ENCODE results near the gene PLEKHM3.

Gene PLEKHM3

GRCh38 chr2:207833251-207833751, 192.0 kb downstream of the PLEKHM3 start:
- no peak overlapping the region for H3K4me3 Mint-ChIP-seq
- no peaks in the 10 kb centered on the region for H3K27me3 Mint-ChIP-seq
- peaks cover 4% of the 10 kb centered on the region for H3K36me3 Mint-ChIP-seq
- DNase-seq (ENCODE audit: low spot score in 2 of 2) (no peak), ATAC-seq (ENCODE audit: low read depth) (no peak)
- no peak overlapping the region for H3K27ac Mint-ChIP-seq
- H3K9me3 Mint-ChIP-seq = no peaks in the 10 kb centered on the region
- no peaks in the 10 kb centered on the region for H3K4me1 Mint-ChIP-seq

GRCh38 chr2:207831584-207832248, 193.6 kb downstream of the PLEKHM3 start:
- DNase-seq (ENCODE audit: low spot score in 2 of 2) (no peak), ATAC-seq (ENCODE audit: low read depth) (no peak)
- H3K36me3 Mint-ChIP-seq = peaks cover 12% of the 10 kb centered on the region
- no peak overlapping the region for H3K27ac Mint-ChIP-seq
- H3K9me3 Mint-ChIP-seq = no peaks in the 10 kb centered on the region
- H3K4me1 Mint-ChIP-seq = no peaks in the 10 kb centered on the region
- no peak overlapping the region for H3K4me3 Mint-ChIP-seq
- no peaks in the 10 kb centered on the region for H3K27me3 Mint-ChIP-seq

DNA sequence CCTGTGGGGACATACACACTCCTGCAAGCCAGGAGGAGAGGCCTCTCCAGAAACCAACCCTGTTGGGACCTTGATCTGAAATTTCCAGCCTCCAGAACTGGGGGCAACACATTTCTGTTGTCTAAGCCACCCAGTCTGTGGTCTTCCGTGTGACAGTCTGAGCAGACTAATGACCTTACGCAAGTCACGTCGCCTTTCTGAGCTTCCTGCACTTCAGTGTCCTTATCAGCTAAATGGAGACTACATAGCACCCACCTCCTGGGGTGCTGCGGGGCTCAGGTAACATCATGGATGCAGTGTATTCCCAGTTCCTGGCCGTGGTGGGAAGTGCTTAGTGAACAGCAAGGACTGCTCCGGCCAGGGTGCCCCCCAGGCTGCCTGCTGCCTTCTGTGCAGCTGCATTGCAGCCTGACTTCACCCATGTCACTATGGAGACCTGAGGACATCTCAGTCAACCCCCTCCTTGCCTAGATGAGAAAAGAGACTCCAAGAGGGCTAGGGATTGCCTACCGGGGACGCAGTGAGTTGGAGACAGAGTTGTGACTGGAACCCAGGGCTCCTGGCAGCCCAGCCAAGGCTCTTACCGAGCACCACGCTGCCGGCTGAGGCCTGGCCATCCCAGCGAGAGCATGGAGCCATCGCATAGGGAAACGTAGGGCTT, 194.4 kb downstream of the PLEKHM3 start:
- DNase-seq (ENCODE audit: low spot score in 2 of 2) (no peak), ATAC-seq (ENCODE audit: low read depth) (no peak)
- no peak overlapping the region for H3K27ac Mint-ChIP-seq

DNA sequence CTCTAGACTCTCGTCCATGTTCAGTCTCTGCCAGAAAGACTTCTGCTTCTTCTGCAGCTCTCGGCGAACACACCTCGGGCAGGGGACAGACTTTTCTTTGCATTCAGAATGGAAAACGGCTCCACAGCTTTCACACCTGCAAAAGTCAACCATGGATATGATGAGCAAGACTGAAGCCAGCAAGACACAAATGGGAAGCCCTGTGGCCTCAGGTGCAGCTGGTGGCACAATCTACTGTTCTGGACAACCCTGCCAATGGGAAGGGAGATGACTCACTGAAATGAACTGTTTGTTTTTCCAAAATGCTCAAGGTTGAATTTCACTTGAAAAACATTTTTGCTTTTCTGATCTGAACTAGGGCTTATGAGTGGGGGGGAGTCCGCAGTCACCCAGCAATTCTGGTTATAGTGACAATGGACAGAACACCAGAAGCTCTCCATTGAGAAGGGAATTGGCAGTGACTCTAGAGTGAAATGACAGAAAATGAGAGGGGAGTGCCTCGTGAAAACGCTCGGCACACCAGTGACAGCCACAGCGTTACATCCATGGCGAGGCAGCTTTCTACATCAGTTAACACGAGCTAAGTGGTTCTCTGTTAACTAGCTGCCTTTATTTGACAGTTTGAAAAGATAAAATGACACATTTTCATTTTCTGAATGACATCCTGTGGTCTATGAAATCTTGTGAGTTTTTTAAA, 196.8 kb downstream of the PLEKHM3 start:
- Mint-ChIP-seq H3K27me3 (no peaks in the 10 kb centered on the region), H3K4me1 (no peaks in the 10 kb centered on the region), H3K4me3 (no peak overlapping the region), H3K36me3 (peaks cover 31% of the 10 kb centered on the region), H3K9me3 (no peaks in the 10 kb centered on the region), H3K27ac (no peak overlapping the region)
- ATAC-seq (ENCODE audit: low read depth) = no peak
- DNase-seq (ENCODE audit: low spot score in 2 of 2) = no peak

More for the DNA sequence above, 194.4 kb downstream of the PLEKHM3 start:
- Mint-ChIP-seq H3K4me3 (no peak overlapping the region), H3K4me1 (no peaks in the 10 kb centered on the region), H3K36me3 (peaks cover 16% of the 10 kb centered on the region), H3K27me3 (no peaks in the 10 kb centered on the region), H3K9me3 (no peaks in the 10 kb centered on the region)

GRCh38 chr2:207825978-207826377, 199.3 kb downstream of the PLEKHM3 start:
- Mint-ChIP-seq H3K4me3 (no peak overlapping the region), H3K27ac (no peak overlapping the region), H3K4me1 (no peaks in the 10 kb centered on the region), H3K27me3 (no peaks in the 10 kb centered on the region), H3K9me3 (no peaks in the 10 kb centered on the region), H3K36me3 (peaks cover 36% of the 10 kb centered on the region)
- ATAC-seq (ENCODE audit: low read depth) (no peak), DNase-seq (ENCODE audit: low spot score in 2 of 2) (no peak)

DNA sequence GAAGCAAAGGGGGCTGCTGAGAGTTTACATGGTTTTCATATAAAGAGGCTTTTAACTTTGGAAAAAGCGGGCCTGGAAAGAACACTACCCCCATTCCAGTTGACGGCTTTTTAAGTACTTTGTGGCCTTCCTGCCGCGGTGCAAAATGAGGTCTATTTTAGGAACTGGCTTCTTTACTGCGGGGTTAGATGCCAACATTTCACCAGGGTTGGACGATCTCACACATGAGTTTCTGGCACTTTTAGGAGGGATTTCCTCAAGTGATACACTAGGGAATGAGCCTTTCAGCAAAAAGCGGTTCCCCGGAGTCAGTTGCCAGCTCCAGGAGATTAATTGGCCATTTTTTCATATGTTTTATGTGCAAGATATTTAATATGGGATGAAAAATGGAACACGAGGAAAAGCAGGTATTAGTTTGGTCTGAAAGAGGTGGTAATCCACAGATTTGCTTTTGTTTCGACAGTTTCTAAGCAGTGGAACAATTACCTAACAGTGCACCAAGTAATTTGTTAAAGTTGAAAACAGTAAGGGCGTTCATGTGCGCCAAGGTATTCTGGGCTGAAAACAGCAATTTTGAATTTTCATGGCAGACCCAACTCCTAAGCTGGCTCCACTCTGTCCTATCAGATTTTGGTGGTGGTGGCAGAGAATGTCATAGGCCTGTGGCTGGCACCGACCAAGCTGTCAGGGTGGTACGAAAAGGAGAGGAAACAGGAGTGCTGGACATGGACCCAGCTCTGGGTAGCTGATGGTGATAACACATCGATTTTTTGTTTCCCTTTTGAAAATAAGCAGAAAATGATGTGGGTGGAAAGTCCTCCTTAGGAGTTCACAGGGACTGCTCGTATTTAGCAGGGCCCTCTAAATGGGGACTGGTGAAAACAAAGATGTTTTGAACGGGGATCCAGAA, 200.0 kb downstream of the PLEKHM3 start:
- no peaks in the 10 kb centered on the region for H3K4me1 Mint-ChIP-seq
- ATAC-seq (ENCODE audit: low read depth) = no peak
- H3K27me3 Mint-ChIP-seq = no peaks in the 10 kb centered on the region
- no peak overlapping the region for H3K4me3 Mint-ChIP-seq
- no peaks in the 10 kb centered on the region for H3K9me3 Mint-ChIP-seq
- H3K27ac Mint-ChIP-seq = no peak overlapping the region
- DNase-seq (ENCODE audit: low spot score in 2 of 2) = no peak
- peaks cover 36% of the 10 kb centered on the region for H3K36me3 Mint-ChIP-seq

DNA sequence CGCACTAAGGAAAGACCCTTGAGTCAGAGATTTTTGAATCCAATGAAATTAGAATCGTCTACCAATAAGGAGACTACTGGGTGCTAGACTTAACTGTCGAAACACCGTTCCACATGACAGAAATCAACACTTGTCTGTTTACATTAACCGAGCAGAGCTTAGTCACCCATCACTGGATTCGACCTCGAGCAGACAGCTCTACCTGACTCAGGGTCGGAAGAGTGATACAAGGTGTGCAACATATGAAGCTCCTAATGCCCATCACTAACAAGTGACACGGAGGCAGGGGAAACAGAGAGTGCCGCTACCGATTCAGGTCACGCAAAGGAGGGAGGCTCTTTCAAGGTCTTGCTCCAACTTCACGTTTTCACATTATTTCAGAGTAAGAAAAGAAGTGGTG, 201.5 kb downstream of the PLEKHM3 start:
- H3K9me3 Mint-ChIP-seq = no peaks in the 10 kb centered on the region
- no peak overlapping the region for H3K4me3 Mint-ChIP-seq
- ATAC-seq (ENCODE audit: low read depth) = no peak
- H3K27ac Mint-ChIP-seq = no peak overlapping the region
- H3K36me3 Mint-ChIP-seq = peaks cover 37% of the 10 kb centered on the region
- H3K27me3 Mint-ChIP-seq = no peaks in the 10 kb centered on the region
- DNase-seq (ENCODE audit: low spot score in 2 of 2) = no peak
- H3K4me1 Mint-ChIP-seq = no peaks in the 10 kb centered on the region

DNA sequence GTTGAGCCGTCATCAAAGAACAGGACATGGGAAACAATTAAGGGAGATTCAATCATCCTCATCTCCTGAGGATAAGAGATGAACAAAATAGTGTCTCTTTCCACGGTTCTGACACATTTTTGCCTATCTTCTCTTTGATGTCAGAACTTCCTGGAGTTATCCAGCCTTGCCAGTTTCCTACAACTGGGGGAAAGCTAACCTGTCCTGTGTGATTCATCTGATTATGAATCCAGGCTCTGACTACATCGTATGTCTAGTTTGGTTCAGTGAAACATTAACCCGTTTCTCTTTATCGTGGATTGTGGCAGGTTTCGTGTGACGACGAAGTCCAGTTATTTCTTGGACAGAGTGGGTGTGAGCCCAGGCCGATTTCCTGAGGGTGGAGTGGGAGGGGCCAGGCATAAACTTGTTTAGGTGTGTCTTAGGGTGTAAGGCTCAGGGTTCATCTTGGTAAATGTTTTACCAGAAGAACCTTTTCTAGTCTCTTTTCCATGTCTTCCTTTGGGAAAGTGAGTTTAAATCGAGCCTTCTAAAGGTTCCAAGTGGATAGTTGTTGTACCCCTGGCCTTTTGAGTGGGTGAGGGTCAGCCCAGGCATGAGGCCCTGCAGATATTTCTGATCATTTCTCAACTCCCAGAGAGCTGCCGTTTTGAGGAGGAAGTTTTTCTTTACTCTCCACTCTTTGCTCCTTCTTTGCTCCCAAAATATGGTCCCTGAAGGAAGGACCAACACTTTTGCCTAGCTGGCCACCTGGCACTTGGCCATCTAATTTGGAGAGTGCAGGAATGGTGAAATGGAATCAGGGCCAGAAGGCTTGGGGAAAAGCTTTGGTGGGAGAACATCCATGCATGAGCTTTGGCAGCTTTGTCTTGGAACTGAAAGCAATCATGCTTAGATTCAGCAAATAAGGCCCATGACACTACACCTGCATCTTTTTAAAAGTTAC, 205.2 kb downstream of the PLEKHM3 start:
- no peaks in the 10 kb centered on the region for H3K4me1 Mint-ChIP-seq
- H3K9me3 Mint-ChIP-seq = no peaks in the 10 kb centered on the region
- no peak for ATAC-seq (ENCODE audit: low read depth)
- peaks cover 17% of the 10 kb centered on the region for H3K36me3 Mint-ChIP-seq
- H3K4me3 Mint-ChIP-seq = no peak overlapping the region
- DNase-seq (ENCODE audit: low spot score in 2 of 2) = no peak
- H3K27me3 Mint-ChIP-seq = no peaks in the 10 kb centered on the region
- H3K27ac Mint-ChIP-seq = no peak overlapping the region

GRCh38 chr2:207819021-207819797, 206.1 kb downstream of the PLEKHM3 start:
- no peak overlapping the region for H3K27ac Mint-ChIP-seq
- peaks cover 12% of the 10 kb centered on the region for H3K36me3 Mint-ChIP-seq
- H3K9me3 Mint-ChIP-seq = no peaks in the 10 kb centered on the region
- no peaks in the 10 kb centered on the region for H3K27me3 Mint-ChIP-seq
- no peak for DNase-seq (ENCODE audit: low spot score in 2 of 2)
- no peaks in the 10 kb centered on the region for H3K4me1 Mint-ChIP-seq
- ATAC-seq (ENCODE audit: low read depth) = no peak
- H3K4me3 Mint-ChIP-seq = no peak overlapping the region

GRCh38 chr2:207816546-207816945, 208.8 kb downstream of the PLEKHM3 start:
- H3K4me1 Mint-ChIP-seq = no peaks in the 10 kb centered on the region
- no peak overlapping the region for H3K27ac Mint-ChIP-seq
- ATAC-seq (ENCODE audit: low read depth) (no peak), DNase-seq (ENCODE audit: low spot score in 2 of 2) (no peak)
- H3K27me3 Mint-ChIP-seq = no peaks in the 10 kb centered on the region
- H3K4me3 Mint-ChIP-seq = no peak overlapping the region
- peaks cover 2% of the 10 kb centered on the region for H3K36me3 Mint-ChIP-seq
- no peaks in the 10 kb centered on the region for H3K9me3 Mint-ChIP-seq

- no peak for ATAC-seq (ENCODE audit: low read depth)
- Mint-ChIP-seq H3K27ac (no peak overlapping the region), H3K4me3 (no peak overlapping the region), H3K4me1 (peaks cover 2% of the 10 kb centered on the region), H3K9me3 (no peaks in the 10 kb centered on the region), H3K27me3 (no peaks in the 10 kb centered on the region), H3K36me3 (peaks cover 2% of the 10 kb centered on the region)
- no peak for DNase-seq (ENCODE audit: low spot score in 2 of 2)
Measured at GRCh38 chr2:207815254-207815653, 210.1 kb downstream of the PLEKHM3 start.

GRCh38 chr2:207813942-207814341, 211.4 kb downstream of the PLEKHM3 start:
- Mint-ChIP-seq H3K9me3 (no peaks in the 10 kb centered on the region), H3K4me3 (no peak overlapping the region), H3K27ac (no peak overlapping the region), H3K36me3 (no peaks in the 10 kb centered on the region), H3K4me1 (peaks cover 2% of the 10 kb centered on the region), H3K27me3 (no peaks in the 10 kb centered on the region)
- no peak for DNase-seq (ENCODE audit: low spot score in 2 of 2)
- ATAC-seq (ENCODE audit: low read depth) = no peak

All from memory B cell (primary cell).